B cell (primary cell): ENCODE results near the gene NCAPH2. TPM values are rescaled to one million over a fixed set of nuclear protein-coding genes. Genes with fewer than 3 reads are reported as not detected.

Source experiments
- polyA plus RNA-seq: library from polyadenylated mRNA; depleted of rRNA; stranded (reverse); fragments of >200 nt; gene quantifications from 2 replicates; pipeline ENCODE4 v1.2.3, GENCODE V29; 2012
- total RNA-seq, 2 donors: library from RNA; stranded (reverse); fragments of 120-200 nt in 1 of 2; gene quantifications; 1 replicate in 1 of 2; 2 replicates in 1 of 2; pipeline versions ENCODE4 v1.2.3 to v1.2.4, GENCODE V29; 2013 to 2022

The NCAPH2 gene
- total and polyA plus RNA-seq, 2 donors (not counting 1 experiment from before 2014, with no cell fraction given): 47.1 to 76.9 TPM

Other genes starting within 250 kb of the NCAPH2 start
- 5.3 and 6.5 TPM in 2 replicates for gene MAPK12, start 246.5 kb upstream of the NCAPH2 start, total RNA-seq
- gene MAPK12, start 246.5 kb upstream of the NCAPH2 start, polyA plus RNA-seq: 7.5 and 7.8 TPM in 2 replicates
- gene MAPK11, start 237.8 kb upstream of the NCAPH2 start, total RNA-seq: 8.1 and 9.8 TPM in 2 replicates
- 7.8 and 9.9 TPM in 2 replicates for gene MAPK11, start 237.8 kb upstream of the NCAPH2 start, polyA plus RNA-seq
- gene PLXNB2, start 200.6 kb upstream of the NCAPH2 start, total RNA-seq: 30.3 and 31.4 TPM in 2 replicates
- gene PLXNB2, start 200.6 kb upstream of the NCAPH2 start, polyA plus RNA-seq: 5.2 and 5.9 TPM in 2 replicates
- gene DENND6B, start 181.2 kb upstream of the NCAPH2 start, total RNA-seq: 10.3 and 10.6 TPM in 2 replicates
- gene DENND6B, start 181.2 kb upstream of the NCAPH2 start, polyA plus RNA-seq: 2.8 and 3.6 TPM in 2 replicates
- 98.7 and 101 TPM in 2 replicates for gene PPP6R2, start 164.9 kb upstream of the NCAPH2 start, total RNA-seq
- 91.4 TPM in 2 replicates for gene PPP6R2, start 164.9 kb upstream of the NCAPH2 start, polyA plus RNA-seq
- 254 TPM in 2 replicates for gene SBF1, start 33.2 kb upstream of the NCAPH2 start, total RNA-seq
- 110 and 123 TPM in 2 replicates for gene SBF1, start 33.2 kb upstream of the NCAPH2 start, polyA plus RNA-seq
- gene ADM2, start 26.7 kb upstream of the NCAPH2 start, total RNA-seq: 2.6 and 3.7 TPM in 2 replicates
- gene ADM2, start 26.7 kb upstream of the NCAPH2 start, polyA plus RNA-seq: 0.67 and 0.74 TPM in 2 replicates
- gene MIOX, start 21.4 kb upstream of the NCAPH2 start, total RNA-seq: not detected in 2 replicates
- gene MIOX, start 21.4 kb upstream of the NCAPH2 start, polyA plus RNA-seq: 0.12 and 0.88 TPM in 2 replicates
- 128 and 132 TPM in 2 replicates for gene LMF2, start 522 bp upstream of the NCAPH2 start, total RNA-seq
- gene LMF2, start 522 bp upstream of the NCAPH2 start, polyA plus RNA-seq: 316 and 396 TPM in 2 replicates
- 1.1 TPM in 2 replicates for gene SCO2, start 17.4 kb downstream of the NCAPH2 start, total RNA-seq
- 14.2 and 15.4 TPM in 2 replicates for gene SCO2, start 17.4 kb downstream of the NCAPH2 start, polyA plus RNA-seq
- 45.1 and 47.7 TPM in 2 replicates for gene TYMP, start 21.8 kb downstream of the NCAPH2 start, total RNA-seq
- gene TYMP, start 21.8 kb downstream of the NCAPH2 start, polyA plus RNA-seq: 43.6 and 45.8 TPM in 2 replicates
- 4.2 and 6.2 TPM in 2 replicates for gene KLHDC7B, start 37.7 kb downstream of the NCAPH2 start, total RNA-seq
- gene KLHDC7B, start 37.7 kb downstream of the NCAPH2 start, polyA plus RNA-seq: 0.61 and 1.8 TPM in 2 replicates
- gene SYCE3, start 54.7 kb downstream of the NCAPH2 start, total RNA-seq: not detected in 2 replicates
- gene SYCE3, start 54.7 kb downstream of the NCAPH2 start, polyA plus RNA-seq: not detected in 2 replicates
- 55.0 and 59.8 TPM in 2 replicates for gene CPT1B, start 70.2 kb downstream of the NCAPH2 start, total RNA-seq
- 109 and 142 TPM in 2 replicates for gene CPT1B, start 70.2 kb downstream of the NCAPH2 start, polyA plus RNA-seq
- 238 and 239 TPM in 2 replicates for gene CHKB, start 74.6 kb downstream of the NCAPH2 start, total RNA-seq
- 309 and 350 TPM in 2 replicates for gene CHKB, start 74.6 kb downstream of the NCAPH2 start, polyA plus RNA-seq
- gene MAPK8IP2, start 92.6 kb downstream of the NCAPH2 start, total RNA-seq: 0.39 and 0.44 TPM in 2 replicates
- 0.19 and 0.36 TPM in 2 replicates for gene MAPK8IP2, start 92.6 kb downstream of the NCAPH2 start, polyA plus RNA-seq
- gene ARSA, start 119.9 kb downstream of the NCAPH2 start, total RNA-seq: 77.1 and 82.0 TPM in 2 replicates
- gene ARSA, start 119.9 kb downstream of the NCAPH2 start, polyA plus RNA-seq: 118 and 128 TPM in 2 replicates
- not detected in 2 replicates for gene SHANK3, start 164.6 kb downstream of the NCAPH2 start, total RNA-seq
- gene SHANK3, start 164.6 kb downstream of the NCAPH2 start, polyA plus RNA-seq: 0.01 TPM in 1 of 2 replicates, not detected in the other
- gene ACR, start 230.0 kb downstream of the NCAPH2 start, total RNA-seq: not detected in 2 replicates
- not detected in 2 replicates for gene ACR, start 230.0 kb downstream of the NCAPH2 start, polyA plus RNA-seq